Endothelial cell of umbilical vein (primary cell): ENCODE data around the gene RAB20. TPM values are rescaled to one million over a fixed set of nuclear protein-coding genes. Genes with fewer than 3 reads are reported as not detected.

Source experiments
- BruUV-seq: library from RNA; stranded (reverse); fragments of 400-500 nt; replicated peaks from 2 replicates; lab custom pipeline; 2021; lab: Mats Ljungman, UMichigan
- CTCF ChIA-PET: fragments of 300-600, 350-600 bp; sonication (Branson Sonifier 250); formaldehyde crosslinking; loops from one replicate; lab custom pipeline; 2021; ENCODE audit warnings: antibody characterized with exemption, inconsistent platforms; lab: Charles Lee
- POLR2A ChIA-PET: fragments of 300-600, 350-600 bp; sonication (Branson Sonifier 250); formaldehyde crosslinking; loops from one replicate; lab custom pipeline; 2021; ENCODE audit warnings: antibody characterized with exemption, inconsistent platforms; lab: Charles Lee
- DNase-seq: peaks from one replicate; pipeline ENCODE4 v3.0.0-alpha.2; 2011; ENCODE audit warnings: low read depth, low spot score
- FAIRE-seq: peaks from 2 replicates; lab custom pipeline; 2011; peaks lifted over from hg19 to GRCh38; lab: Jason Lieb, UNC
- H2AFZ ChIP-seq: 2 replicates; pipeline ENCODE4 v1.6.0; 2012; ENCODE audit warnings: low read depth, low read length, control low read depth, inconsistent platforms
- H3K27ac ChIP-seq: 2 replicates; pipeline ENCODE4 v1.5.1; 2011; ENCODE audit warnings: low read depth, mild to moderate bottlenecking, control low read depth, low read length, moderate library complexity; ENCODE audit not compliant: insufficient read depth
- H3K27me3 ChIP-seq, 2 experiments: 2 replicates each; pipeline versions ENCODE4 v1.6.0 to v1.6.1; 2011; ENCODE audit warnings: low read length in 2 of 2, mixed read lengths in 1 of 2; ENCODE audit not compliant: control insufficient read depth in 2 of 2, insufficient read depth in 2 of 2
- H3K36me3 ChIP-seq, 2 experiments: 2 replicates in 1 of 2; 3 replicates in 1 of 2; pipeline ENCODE4 v1.5.1; 2011; ENCODE audit warnings: low read length in 2 of 2, mild to moderate bottlenecking in 1 of 2, moderate library complexity in 1 of 2; ENCODE audit not compliant: control insufficient read depth in 2 of 2, insufficient read depth in 2 of 2; ENCODE audit errors: extremely low read depth in 1 of 2
- H3K4me1 ChIP-seq: 3 replicates; pipeline ENCODE4 v1.5.1; 2011; ENCODE audit warnings: mild to moderate bottlenecking, low read length; ENCODE audit not compliant: control insufficient read depth, insufficient read depth; ENCODE audit errors: extremely low read depth
- H3K4me2 ChIP-seq: 2 replicates; pipeline ENCODE4 v1.6.1; 2011; ENCODE audit warnings: low read length, control low read depth, mixed read lengths; ENCODE audit not compliant: insufficient read depth
- H3K4me3 ChIP-seq, 3 experiments: fragments of 200-600 bp in 1 of 3; sonication (generic), shearing (Covaris generic) in 1 of 3; replicated peaks in 1 of 3; 2 replicates each; pipeline ENCODE4 v1.5.1; 2011 to 2016; ENCODE audit warnings: control low read depth in 3 of 3, low read length in 3 of 3, mild to moderate bottlenecking in 2 of 3, inconsistent platforms in 1 of 3, low read depth in 1 of 3, moderate library complexity in 1 of 3; ENCODE audit not compliant: insufficient read depth in 1 of 3
- H3K79me2 ChIP-seq: 2 replicates; pipeline ENCODE4 v1.6.0; 2012; ENCODE audit warnings: low read length, inconsistent platforms; ENCODE audit not compliant: control insufficient read depth, insufficient read depth
- H3K9ac ChIP-seq: replicated peaks from 2 replicates; pipeline ENCODE3; 2011; ENCODE audit warnings: low read length, control low read depth; ENCODE audit not compliant: insufficient read depth; ENCODE audit errors: extremely low read depth
- H3K9me1 ChIP-seq: replicated peaks from 3 replicates; pipeline ENCODE4 v1.6.0; 2011; ENCODE audit warnings: mild to moderate bottlenecking, low read length; ENCODE audit not compliant: control insufficient read depth, insufficient read depth; ENCODE audit errors: extremely low read depth
- H3K9me3 ChIP-seq: replicated peaks from 2 replicates; pipeline ENCODE4 v1.5.1; 2012; ENCODE audit warnings: low read length, inconsistent platforms; ENCODE audit not compliant: control insufficient read depth, insufficient read depth
- H4K20me1 ChIP-seq: replicated peaks from 2 replicates; pipeline ENCODE3; 2011; ENCODE audit warnings: mild to moderate bottlenecking, low read length; ENCODE audit not compliant: control insufficient read depth, insufficient read depth; ENCODE audit errors: extremely low read depth
- EZH2 ChIP-seq: IDR thresholded peaks from 2 replicates; pipeline ENCODE4 v1.6.1; 2012; ENCODE audit warnings: borderline replicate concordance, low read depth, mild to moderate bottlenecking, moderate library complexity, low read length, inconsistent platforms; ENCODE audit not compliant: severe bottlenecking
- FOS ChIP-seq: IDR thresholded peaks from 2 replicates; pipeline ENCODE4 v1.6.1; 2011; ENCODE audit warnings: mild to moderate bottlenecking, low read length, moderate library complexity, borderline replicate concordance; ENCODE audit not compliant: insufficient read depth
- GATA2 ChIP-seq: IDR thresholded peaks from 2 replicates; pipeline ENCODE4 v1.7.0; 2011; ENCODE audit warnings: low read depth, mild to moderate bottlenecking, moderate library complexity, mixed read lengths, low read length; ENCODE audit not compliant: insufficient read length, insufficient read depth
- JUN ChIP-seq: IDR thresholded peaks from 2 replicates; pipeline ENCODE4 v1.6.1; 2011; ENCODE audit warnings: borderline replicate concordance, low read depth; ENCODE audit not compliant: insufficient read length, insufficient read depth
- MYC ChIP-seq: IDR thresholded peaks from one replicate; pipeline ENCODE4 v1.6.1; 2011; ENCODE audit warnings: mild to moderate bottlenecking, low read depth, low read length
- POLR2A ChIP-seq: IDR thresholded peaks from 2 replicates; pipeline ENCODE4 v1.6.1; 2012; ENCODE audit warnings: low read depth, mild to moderate bottlenecking, control low read depth, low read length
- POLR2AphosphoS5 ChIP-seq: IDR thresholded peaks from 2 replicates; pipeline ENCODE4 v1.6.1; 2012; ENCODE audit warnings: low read depth, mild to moderate bottlenecking, control low read depth, low read length, moderate library complexity; ENCODE audit not compliant: insufficient read depth
- dilution Hi-C: fragments of 300-500 bp; cut with MboI; formaldehyde crosslinking; loops from one replicate; pipeline ENCODE4 v1.15.0; 2019; ENCODE audit warnings: low sequenced_read_pairs; ENCODE audit not compliant: extremely low pct_ligation_motif_present
- intact Hi-C: fragments of 100-400 bp; cut with micrococcal nuclease; formaldehyde crosslinking; loops from one replicate; pipeline ENCODE4 v1.10.0; 2022
- polyA plus RNA-seq, 4 experiments: library from polyadenylated mRNA; depleted of rRNA in 3 of 4; stranded (reverse) in 3 of 4; unstranded in 1 of 4; fragments of >200 nt; gene quantifications; 2 replicates each; pipeline versions ENCODE4 v1.2.1 to v1.2.3, GENCODE V29; 2011 to 2012; ENCODE audit warnings: missing spikeins in 1 of 4
- total RNA-seq: library from RNA; stranded (reverse); gene quantifications from 2 replicates; pipeline ENCODE4 v1.2.3, GENCODE V29; 2021
- TF ChIP-seq, protein P1 (sequence below), 2 donors: IDR thresholded peaks; 1 replicate in 1 of 2; 2 replicates in 1 of 2; pipeline ENCODE4 v1.5.1; 2011; ENCODE audit warnings: low read length in 2 of 2, mild to moderate bottlenecking in 2 of 2, moderate library complexity in 2 of 2, control low read depth in 1 of 2, inconsistent platforms in 1 of 2, low read depth in 1 of 2; ENCODE audit not compliant: insufficient read depth in 1 of 2; ENCODE audit errors: extremely low read depth in 1 of 2
- TF ChIP-seq, protein P2 (sequence below): IDR thresholded peaks from 2 replicates; pipeline ENCODE4 v1.6.1; 2011; ENCODE audit not compliant: insufficient read depth, insufficient read length

Gene RAB20
- total and polyA plus RNA-seq, 2 donors (not counting 3 experiments of a cell fraction or from before 2014, with no cell fraction given): 1.3 to 1.7 TPM

DNA sequence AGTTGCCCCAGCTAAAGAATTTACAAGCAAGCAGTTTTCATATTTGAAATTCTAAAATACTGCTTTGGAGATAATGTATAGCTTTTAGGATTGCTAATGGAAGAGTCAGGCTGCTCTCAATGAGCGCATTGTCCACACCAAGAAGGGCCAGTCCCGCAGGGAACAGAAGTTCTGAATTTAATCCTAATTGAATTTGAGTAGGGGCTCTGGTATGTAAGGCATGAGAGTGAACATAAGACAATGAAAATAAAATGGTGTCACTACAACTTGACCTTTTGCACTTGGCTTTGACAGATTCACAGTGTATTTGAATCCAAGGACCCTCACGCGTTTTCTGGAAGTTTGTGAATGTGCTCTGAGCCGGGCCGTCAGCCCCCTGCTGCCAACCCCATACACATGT lies 32.6 kb downstream of the RAB20 start:
- Histone ChIP-seq H3K4me1 (no peaks in the 10 kb centered on the region), H3K27ac (no peak overlapping the region), H4K20me1 (no peaks in the 10 kb centered on the region), H3K36me3 (no peaks in the 10 kb centered on the region), H3K27me3 (no peaks in the 10 kb centered on the region), H3K9me1 (no peaks in the 10 kb centered on the region), H3K9me3 (no peaks in the 10 kb centered on the region), H3K79me2 (no peaks in the 10 kb centered on the region), H3K4me2 (no peak overlapping the region), H3K9ac (no peak overlapping the region), H3K4me3 (no peak overlapping the region), H2AFZ (no peak overlapping the region)
- intact Hi-C loops (no loop called here), dilution Hi-C loops (no loop called here)
- TF ChIP-seq FOS (no peak), POLR2A (no peak), GATA2 (no peak), EZH2 (no peak), MYC (no peak), POLR2AphosphoS5 (no peak), JUN (no peak)
- TF ChIP-seq, protein P1, sequence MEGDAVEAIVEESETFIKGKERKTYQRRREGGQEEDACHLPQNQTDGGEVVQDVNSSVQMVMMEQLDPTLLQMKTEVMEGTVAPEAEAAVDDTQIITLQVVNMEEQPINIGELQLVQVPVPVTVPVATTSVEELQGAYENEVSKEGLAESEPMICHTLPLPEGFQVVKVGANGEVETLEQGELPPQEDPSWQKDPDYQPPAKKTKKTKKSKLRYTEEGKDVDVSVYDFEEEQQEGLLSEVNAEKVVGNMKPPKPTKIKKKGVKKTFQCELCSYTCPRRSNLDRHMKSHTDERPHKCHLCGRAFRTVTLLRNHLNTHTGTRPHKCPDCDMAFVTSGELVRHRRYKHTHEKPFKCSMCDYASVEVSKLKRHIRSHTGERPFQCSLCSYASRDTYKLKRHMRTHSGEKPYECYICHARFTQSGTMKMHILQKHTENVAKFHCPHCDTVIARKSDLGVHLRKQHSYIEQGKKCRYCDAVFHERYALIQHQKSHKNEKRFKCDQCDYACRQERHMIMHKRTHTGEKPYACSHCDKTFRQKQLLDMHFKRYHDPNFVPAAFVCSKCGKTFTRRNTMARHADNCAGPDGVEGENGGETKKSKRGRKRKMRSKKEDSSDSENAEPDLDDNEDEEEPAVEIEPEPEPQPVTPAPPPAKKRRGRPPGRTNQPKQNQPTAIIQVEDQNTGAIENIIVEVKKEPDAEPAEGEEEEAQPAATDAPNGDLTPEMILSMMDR (IDR thresholded peaks at IDR 0.05; ENCODE audit: extremely low read depth in 1 of 2, insufficient read depth in 1 of 2, low read depth in 1 of 2, low read length in 2 of 2): no peak
- TF ChIP-seq, protein P2, sequence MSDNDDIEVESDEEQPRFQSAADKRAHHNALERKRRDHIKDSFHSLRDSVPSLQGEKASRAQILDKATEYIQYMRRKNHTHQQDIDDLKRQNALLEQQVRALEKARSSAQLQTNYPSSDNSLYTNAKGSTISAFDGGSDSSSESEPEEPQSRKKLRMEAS: no peak
- no TSS peak for BruUV-seq
- DNase-seq (no peak), FAIRE-seq (no peak)
- ChIA-PET POLR2A (no interaction called here), CTCF (interaction anchor here (1.1 kb wide), 1 partner anchor 12 kb away, joined by 3 read pairs; no protein-coding TSS in a partner anchor)
